Loucy (cell line): Measurements from ENCODE around the gene STIM1.

Experiments used
- H2AFZ ChIP-seq: fragments of 200-600 bp; sonication (generic); 2 replicates; pipeline ENCODE4 v1.6.0; 2016; ENCODE audit warnings: antibody characterized with exemption, mild to moderate bottlenecking, low read length, moderate library complexity
- H3F3A ChIP-seq: fragments of 200-600 bp; 2 replicates; pipeline ENCODE4 v1.6.0; 2016; ENCODE audit warnings: antibody characterized with exemption, low read depth, mild to moderate bottlenecking
- H3K27me3 ChIP-seq: fragments of 200-600 bp; sonication (generic); 2 replicates; pipeline ENCODE4 v1.6.1; 2014; ENCODE audit warnings: low read length, mild to moderate bottlenecking; ENCODE audit not compliant: insufficient read depth, poor library complexity, severe bottlenecking
- H3K36me3 ChIP-seq: fragments of 200-600 bp; sonication (generic); 2 replicates; pipeline ENCODE4 v1.6.1; 2016; ENCODE audit warnings: low read length; ENCODE audit not compliant: insufficient read depth
- H3K4me1 ChIP-seq: fragments of 200-600 bp; sonication (generic); 2 replicates; pipeline ENCODE4 v1.5.1; 2014; ENCODE audit warnings: low read length, mild to moderate bottlenecking; ENCODE audit not compliant: insufficient read depth, poor library complexity, severe bottlenecking
- H3K4me2 ChIP-seq: fragments of 200-600 bp; sonication (generic); 2 replicates; pipeline ENCODE4 v1.6.0; 2014; ENCODE audit warnings: antibody characterized with exemption, low read length, low read depth, mild to moderate bottlenecking; ENCODE audit not compliant: poor library complexity, severe bottlenecking
- H3K4me3 ChIP-seq: fragments of 200-600 bp; sonication (generic); 2 replicates; pipeline ENCODE4 v1.5.1; 2014; ENCODE audit warnings: low read length, mild to moderate bottlenecking, mixed read lengths; ENCODE audit not compliant: poor library complexity, severe bottlenecking
- H3K79me2 ChIP-seq: fragments of 200-600 bp; sonication (generic); 2 replicates; pipeline ENCODE4 v1.6.1; 2014; ENCODE audit warnings: low read length; ENCODE audit not compliant: insufficient read depth
- H3K9ac ChIP-seq: fragments of 200-600 bp; sonication (generic); 2 replicates; pipeline ENCODE4 v1.6.0; 2014; ENCODE audit warnings: mild to moderate bottlenecking, low read depth, low read length, moderate library complexity; ENCODE audit not compliant: poor library complexity, severe bottlenecking
- H3K9me2 ChIP-seq: fragments of 200-600 bp; sonication (generic); replicated peaks from 2 replicates; pipeline ENCODE4 v1.6.1; 2016; ENCODE audit warnings: low read depth, low read length, mixed read lengths
- H3K9me3 ChIP-seq: fragments of 200-600 bp; sonication (generic); 2 replicates; pipeline ENCODE4 v1.6.1; 2014; ENCODE audit warnings: mild to moderate bottlenecking, antibody characterized with exemption, low read length, low read depth; ENCODE audit not compliant: insufficient read depth
- H4K20me1 ChIP-seq: fragments of 200-600 bp; sonication (generic); 2 replicates; pipeline ENCODE4 v1.6.0; 2014; ENCODE audit warnings: antibody characterized with exemption, low read length, mild to moderate bottlenecking; ENCODE audit not compliant: insufficient read depth, poor library complexity, severe bottlenecking
- EZH2phosphoT487 ChIP-seq: fragments of 200-600 bp; IDR thresholded peaks from 2 replicates; pipeline ENCODE4 v1.6.1; 2018; ENCODE audit warnings: antibody characterized with exemption, mild to moderate bottlenecking, moderate library complexity, borderline replicate concordance
- TF ChIP-seq, protein P1 (sequence below): fragments of 200-600 bp; sonication (generic); conservative IDR thresholded peaks from 2 replicates; pipeline ENCODE4 v1.5.1; 2014; ENCODE audit warnings: mild to moderate bottlenecking, antibody characterized with exemption, low read length

STIM1 gene

DNA sequence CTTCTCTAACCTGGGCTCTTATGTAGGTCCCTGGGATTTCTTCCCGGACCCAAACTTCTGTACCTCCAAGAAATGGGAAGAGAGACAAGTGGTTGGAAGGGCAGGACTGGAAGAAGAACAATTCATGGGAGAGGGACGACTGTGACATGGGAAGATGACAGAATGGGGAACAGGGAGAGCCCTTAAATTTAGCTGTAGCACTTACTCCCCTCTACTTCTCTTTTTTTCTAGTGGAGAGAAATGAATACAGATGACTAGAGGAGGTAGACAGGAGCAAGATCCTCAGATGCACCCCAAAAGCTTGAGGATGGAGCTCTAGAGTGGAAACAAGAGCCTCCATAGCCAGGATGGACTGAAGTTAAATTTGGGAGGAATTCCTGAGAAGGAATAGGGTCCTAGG lies 17.0 kb upstream of the STIM1 start:
- peak overlapping the region; percentile 88 for H3K4me3 ChIP-seq
- H3K4me2 ChIP-seq = peak overlapping the region; percentile 92
- peaks cover 48% of the 10 kb centered on the region for H4K20me1 ChIP-seq
- no peaks in the 10 kb centered on the region for H3K27me3 ChIP-seq
- H3K36me3 ChIP-seq = no peaks in the 10 kb centered on the region
- H3F3A ChIP-seq = peaks cover 13% of the 10 kb centered on the region
- peaks cover 71% of the 10 kb centered on the region for H3K79me2 ChIP-seq
- TF ChIP-seq, protein P1, sequence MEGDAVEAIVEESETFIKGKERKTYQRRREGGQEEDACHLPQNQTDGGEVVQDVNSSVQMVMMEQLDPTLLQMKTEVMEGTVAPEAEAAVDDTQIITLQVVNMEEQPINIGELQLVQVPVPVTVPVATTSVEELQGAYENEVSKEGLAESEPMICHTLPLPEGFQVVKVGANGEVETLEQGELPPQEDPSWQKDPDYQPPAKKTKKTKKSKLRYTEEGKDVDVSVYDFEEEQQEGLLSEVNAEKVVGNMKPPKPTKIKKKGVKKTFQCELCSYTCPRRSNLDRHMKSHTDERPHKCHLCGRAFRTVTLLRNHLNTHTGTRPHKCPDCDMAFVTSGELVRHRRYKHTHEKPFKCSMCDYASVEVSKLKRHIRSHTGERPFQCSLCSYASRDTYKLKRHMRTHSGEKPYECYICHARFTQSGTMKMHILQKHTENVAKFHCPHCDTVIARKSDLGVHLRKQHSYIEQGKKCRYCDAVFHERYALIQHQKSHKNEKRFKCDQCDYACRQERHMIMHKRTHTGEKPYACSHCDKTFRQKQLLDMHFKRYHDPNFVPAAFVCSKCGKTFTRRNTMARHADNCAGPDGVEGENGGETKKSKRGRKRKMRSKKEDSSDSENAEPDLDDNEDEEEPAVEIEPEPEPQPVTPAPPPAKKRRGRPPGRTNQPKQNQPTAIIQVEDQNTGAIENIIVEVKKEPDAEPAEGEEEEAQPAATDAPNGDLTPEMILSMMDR = no peak
- TF ChIP-seq EZH2phosphoT487 = no peak
- peak overlapping the region; percentile 92 for H3K9ac ChIP-seq
- peaks cover 68% of the 10 kb centered on the region for H3K4me1 ChIP-seq
- no peaks in the 10 kb centered on the region for H3K9me3 ChIP-seq
- no peak overlapping the region for H2AFZ ChIP-seq
- no peaks in the 10 kb centered on the region for H3K9me2 ChIP-seq

- H3K9ac ChIP-seq = peak overlapping the region; percentile 92
- no peaks in the 10 kb centered on the region for H3K9me3 ChIP-seq
- H2AFZ ChIP-seq = no peak overlapping the region; the same call in 1 of the 2 replicates
- peaks cover 35% of the 10 kb centered on the region for H4K20me1 ChIP-seq
- H3K4me2 ChIP-seq = peak overlapping the region; percentile 92
- TF ChIP-seq, protein P1 = no peak
- no peak for TF ChIP-seq EZH2phosphoT487
- H3K36me3 ChIP-seq = no peaks in the 10 kb centered on the region
- H3K9me2 ChIP-seq = no peaks in the 10 kb centered on the region
- H3K27me3 ChIP-seq = no peaks in the 10 kb centered on the region
- peaks cover 53% of the 10 kb centered on the region for H3K79me2 ChIP-seq
- peak overlapping the region; percentile 88 for H3K4me3 ChIP-seq
- peaks cover 13% of the 10 kb centered on the region for H3F3A ChIP-seq
- peaks cover 51% of the 10 kb centered on the region for H3K4me1 ChIP-seq
Measured at GRCh38 chr11:3840004-3840869, 15.2 kb upstream of the STIM1 start.

DNA sequence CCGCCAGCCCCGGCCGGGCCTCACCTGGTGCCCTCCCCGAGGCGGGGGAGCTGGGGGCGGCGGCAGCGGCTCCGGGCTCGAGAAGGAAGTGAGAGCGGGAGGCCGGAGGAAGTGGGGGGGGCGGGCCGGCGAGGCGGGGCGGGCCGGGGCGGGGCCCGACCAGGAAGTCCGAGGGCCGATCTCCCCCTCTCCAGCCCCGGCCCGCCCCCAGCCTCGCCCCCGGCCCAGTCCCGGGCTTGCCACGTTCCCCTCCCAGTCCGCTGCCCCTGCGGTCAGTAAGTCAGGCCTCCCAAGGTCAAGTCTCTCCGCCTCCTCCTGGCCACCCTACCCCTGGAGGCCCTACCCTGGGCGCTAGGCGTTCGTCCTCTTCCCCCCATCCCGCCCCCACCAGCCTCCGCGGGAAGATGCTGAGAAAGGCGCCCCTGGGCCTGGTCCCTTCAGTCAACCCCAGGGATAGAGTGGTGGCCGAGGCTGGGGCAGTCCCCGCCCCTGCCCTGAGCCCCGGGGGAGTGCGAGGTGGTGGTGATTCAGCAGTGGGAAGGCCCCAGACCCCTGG lies 14.5 kb upstream of the STIM1 start, which contains the start of gene RHOG:
Gene RHOG (minus strand): TSS at position 90 of the 556 bp plus-strand sequence. CDS start 12,821 bp downstream, outside the sequence.
- H3F3A ChIP-seq = peaks cover 13% of the 10 kb centered on the region
- peak within 1 kb of the TSS; percentile 63 for H2AFZ ChIP-seq
- no peaks in the 10 kb centered on the region for H3K36me3 ChIP-seq
- H4K20me1 ChIP-seq = peaks cover 27% of the 10 kb centered on the region
- H3K4me2 ChIP-seq = peak within 1 kb of the TSS; percentile 92
- no peak for TF ChIP-seq EZH2phosphoT487
- TF ChIP-seq, protein P1 = no peak
- H3K9ac ChIP-seq = peak within 1 kb of the TSS; percentile 92
- no peaks in the 10 kb centered on the region for H3K9me3 ChIP-seq
- no peaks in the 10 kb centered on the region for H3K9me2 ChIP-seq
- peak within 1 kb of the TSS; percentile 88 for H3K4me3 ChIP-seq
- peaks cover 46% of the 10 kb centered on the region for H3K79me2 ChIP-seq
- no peaks in the 10 kb centered on the region for H3K27me3 ChIP-seq
- H3K4me1 ChIP-seq = peaks cover 44% of the 10 kb centered on the region
